ENCODE measurements around the gene ABCA6. TPM values are rescaled to one million over a fixed set of nuclear protein-coding genes. Genes with fewer than 3 reads are reported as not detected.
"Not testable (repeated sequence)": the region's sequence is repeated elsewhere in the genome, so short reads cannot be mapped to it uniquely, and the experiment has no call there.

ABCA6 gene
- total RNA-seq, 1 donor from 2014 or later, result 0.31 TPM

GRCh38 chr17:69070378-69071232 lies 71.1 kb downstream of the ABCA6 start:
- not testable (repeated sequence) for H3K27me3 Mint-ChIP-seq; DNase-seq (ENCODE audit: low spot score, unreplicated experiment); H3K4me3 Mint-ChIP-seq (ENCODE audit: low read depth); H3K36me3 Mint-ChIP-seq (ENCODE audit: insufficient read depth)
- Mint-ChIP-seq H3K9me3 (ENCODE audit: low read depth) (peaks cover 14% of the 10 kb centered on the region), H3K27ac (peak overlapping the region; percentile 54), H3K4me1 (ENCODE audit: low read depth) (peaks cover 20% of the 10 kb centered on the region)

GRCh38 chr17:69069226-69069750 lies 72.4 kb downstream of the ABCA6 start:
- Mint-ChIP-seq H3K36me3 (ENCODE audit: insufficient read depth) (no peaks in the 10 kb centered on the region), H3K4me1 (ENCODE audit: low read depth) (peaks cover 20% of the 10 kb centered on the region), H3K9me3 (ENCODE audit: low read depth) (peaks cover 7% of the 10 kb centered on the region), H3K27ac (no peak overlapping the region), H3K27me3 (no peaks in the 10 kb centered on the region), H3K4me3 (ENCODE audit: low read depth) (no peak overlapping the region)
- DNase-seq (ENCODE audit: low spot score, unreplicated experiment), result no peak
- no peak for TF ChIP-seq CTCF (IDR thresholded peaks at IDR 0.05; ENCODE audit: unreplicated experiment)

- DNase-seq (ENCODE audit: low spot score, unreplicated experiment), result no peak
- H3K27ac Mint-ChIP-seq, result peak overlapping the region; percentile 70
- H3K4me3 Mint-ChIP-seq (ENCODE audit: low read depth), result no peak overlapping the region
- H3K4me1 Mint-ChIP-seq (ENCODE audit: low read depth), result peaks cover 17% of the 10 kb centered on the region
- no peaks in the 10 kb centered on the region for H3K9me3 Mint-ChIP-seq (ENCODE audit: low read depth)
- no peak for TF ChIP-seq CTCF (IDR thresholded peaks at IDR 0.05; ENCODE audit: unreplicated experiment)
- H3K27me3 Mint-ChIP-seq, result no peaks in the 10 kb centered on the region
- H3K36me3 Mint-ChIP-seq (ENCODE audit: insufficient read depth), result no peaks in the 10 kb centered on the region
Observed at GRCh38 chr17:69067274-69068047, 74.2 kb downstream of the ABCA6 start.

- Mint-ChIP-seq H3K4me1 (ENCODE audit: low read depth) (peaks cover 17% of the 10 kb centered on the region), H3K27ac (no peak overlapping the region), H3K4me3 (ENCODE audit: low read depth) (no peak overlapping the region), H3K27me3 (no peaks in the 10 kb centered on the region), H3K36me3 (ENCODE audit: insufficient read depth) (no peaks in the 10 kb centered on the region), H3K9me3 (ENCODE audit: low read depth) (no peaks in the 10 kb centered on the region)
- TF ChIP-seq CTCF (IDR thresholded peaks at IDR 0.05; ENCODE audit: unreplicated experiment), result no peak
- DNase-seq (ENCODE audit: low spot score, unreplicated experiment), result no peak
Observed at GRCh38 chr17:69066482-69066881, 75.2 kb downstream of the ABCA6 start.

- Mint-ChIP-seq H3K27me3 (no peaks in the 10 kb centered on the region), H3K27ac (no peak overlapping the region), H3K36me3 (ENCODE audit: insufficient read depth) (no peaks in the 10 kb centered on the region), H3K9me3 (ENCODE audit: low read depth) (no peaks in the 10 kb centered on the region), H3K4me1 (ENCODE audit: low read depth) (peaks cover 12% of the 10 kb centered on the region), H3K4me3 (ENCODE audit: low read depth) (no peak overlapping the region)
- TF ChIP-seq CTCF (IDR thresholded peaks at IDR 0.05; ENCODE audit: unreplicated experiment), result no peak
- DNase-seq (ENCODE audit: low spot score, unreplicated experiment), result no peak
Observed at GRCh38 chr17:69065113-69065512, 76.6 kb downstream of the ABCA6 start.
